GM21447 (cell line): ENCODE measurements around the gene CFAP20DC.
"Not testable (repeated sequence)": the region's sequence is repeated elsewhere in the genome, so short reads cannot be mapped to it uniquely, and the experiment has no call there.

Experiments
- ATAC-seq: cut with Tn5 transposase; IDR thresholded peaks from one replicate; pipeline ENCODE4 v1.9.1; 2021; ENCODE audit not compliant: unreplicated experiment

CFAP20DC gene

DNA sequence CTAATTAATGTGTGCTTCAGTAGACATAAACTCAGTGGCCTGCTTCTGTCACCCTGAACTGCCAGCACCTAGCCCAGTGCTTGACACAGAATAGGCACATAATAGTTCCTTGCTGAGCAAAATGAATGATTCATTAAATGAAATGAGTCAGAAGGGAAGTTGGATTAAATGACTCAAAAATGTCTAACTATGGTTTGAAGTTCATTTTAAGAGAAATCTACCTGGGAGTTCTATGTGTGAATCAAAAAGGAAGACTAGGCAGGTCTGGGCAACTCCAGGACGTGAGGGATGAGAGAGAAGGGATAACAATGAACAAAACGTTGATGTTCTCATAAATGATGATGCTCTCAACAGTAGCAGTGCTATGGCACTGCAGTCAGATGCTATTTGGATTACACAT lies 175.0 kb downstream of the CFAP20DC start:
- ATAC-seq = peak; percentile 86

GRCh38 chr3:58874248-58874741 lies 175.5 kb downstream of the CFAP20DC start:
- peak; percentile 53 for ATAC-seq

GRCh38 chr3:58868097-58868779 lies 181.6 kb downstream of the CFAP20DC start:
- no peak for ATAC-seq

- no peak for ATAC-seq
Observed at GRCh38 chr3:58867621-58868020, 182.2 kb downstream of the CFAP20DC start.

DNA sequence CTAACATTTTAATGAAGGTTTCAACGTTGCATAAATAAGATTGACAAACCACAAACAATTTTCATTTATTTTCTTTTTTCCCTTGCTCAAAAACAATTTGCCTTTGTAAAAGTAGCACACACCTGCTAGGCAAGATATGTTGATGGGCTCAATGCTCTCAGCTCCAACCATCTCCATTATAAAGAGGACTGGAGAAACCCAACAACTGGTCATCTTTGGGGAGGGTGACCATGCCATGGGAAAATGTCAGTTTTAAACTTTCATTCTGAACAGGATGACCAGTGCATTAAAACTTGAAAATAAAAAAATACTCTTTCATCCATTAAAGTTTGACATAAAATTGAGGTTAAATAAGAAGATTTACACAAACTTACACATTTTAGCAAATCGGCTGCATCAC lies 183.7 kb downstream of the CFAP20DC start:
- ATAC-seq = no peak

- ATAC-seq = no peak
Observed at GRCh38 chr3:58864480-58864879, 185.3 kb downstream of the CFAP20DC start.

GRCh38 chr3:58863206-58863605 lies 186.6 kb downstream of the CFAP20DC start:
- no peak for ATAC-seq

DNA sequence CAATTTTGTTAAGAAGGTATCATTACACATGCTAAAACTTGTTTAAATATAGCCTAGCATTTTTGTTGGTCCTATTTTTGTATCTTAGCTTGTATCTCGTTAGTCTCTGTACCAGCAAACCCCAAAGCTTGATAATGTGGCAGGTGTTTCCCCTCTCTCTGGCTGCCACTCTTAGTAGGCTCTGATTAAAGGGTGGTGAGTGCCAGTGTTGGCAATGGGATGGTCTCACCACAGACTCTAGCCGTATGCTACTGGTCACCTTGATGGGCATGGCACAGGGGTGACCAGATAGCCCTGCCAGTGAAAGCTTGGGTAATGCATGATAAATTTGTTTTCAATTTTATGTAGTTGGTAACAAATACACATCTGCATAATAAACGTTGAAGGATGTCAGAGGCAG lies 188.3 kb downstream of the CFAP20DC start:
- ATAC-seq = no peak

GRCh38 chr3:58858126-58858525 lies 191.7 kb downstream of the CFAP20DC start:
- ATAC-seq = no peak

DNA sequence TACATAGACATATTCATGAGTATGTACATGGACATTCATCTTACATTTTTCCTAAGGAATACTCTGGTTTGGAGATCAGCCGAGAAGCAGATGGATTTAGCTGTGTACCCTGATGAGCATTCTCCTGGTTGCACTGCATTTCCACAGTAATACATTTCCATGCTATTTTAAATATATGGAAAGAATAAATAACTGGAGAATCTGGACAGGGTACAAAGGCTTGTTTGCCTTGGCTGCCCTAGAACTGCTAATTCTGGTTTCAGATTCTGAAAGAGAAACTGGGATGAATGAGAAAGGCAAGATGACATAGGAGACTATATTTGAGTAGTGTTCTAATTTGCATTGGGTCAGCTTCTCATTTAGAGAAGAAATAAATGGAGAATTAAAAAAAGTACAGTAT lies 192.4 kb downstream of the CFAP20DC start:
- no peak for ATAC-seq

- ATAC-seq = no peak
Observed at GRCh38 chr3:58848826-58849225, 201.0 kb downstream of the CFAP20DC start.

DNA sequence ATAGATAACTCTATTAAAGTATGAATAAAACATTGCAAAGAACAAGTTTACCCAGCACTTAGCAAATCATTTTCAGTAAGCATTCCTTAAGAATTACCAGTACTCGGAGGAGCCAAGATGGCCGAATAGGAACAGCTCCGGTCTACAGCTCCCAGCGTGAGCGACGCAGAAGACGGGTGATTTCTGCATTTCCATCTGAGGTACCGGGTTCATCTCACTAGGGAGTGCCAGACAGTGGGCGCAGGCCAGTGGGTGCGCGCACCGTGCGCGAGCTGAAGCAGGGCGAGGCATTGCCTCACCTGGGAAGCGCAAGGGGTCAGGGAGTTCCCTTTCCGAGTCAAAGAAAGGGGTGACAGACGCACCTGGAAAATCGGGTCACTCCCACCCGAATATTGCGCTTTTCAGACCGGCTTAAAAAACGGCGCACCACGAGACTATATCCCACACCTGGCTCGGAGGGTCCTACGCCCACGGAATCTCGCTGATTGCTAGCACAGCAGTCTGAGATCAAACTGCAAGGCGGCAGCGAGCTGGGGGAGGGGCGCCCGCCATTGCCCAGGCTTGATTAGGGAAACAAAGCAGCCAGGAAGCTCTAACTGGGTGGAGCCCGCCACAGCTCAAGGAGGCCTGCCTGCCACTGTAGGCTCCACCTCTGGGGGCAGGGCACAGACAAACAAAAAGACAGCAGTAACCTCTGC lies 207.6 kb downstream of the CFAP20DC start:
- ATAC-seq = not testable (repeated sequence)

DNA sequence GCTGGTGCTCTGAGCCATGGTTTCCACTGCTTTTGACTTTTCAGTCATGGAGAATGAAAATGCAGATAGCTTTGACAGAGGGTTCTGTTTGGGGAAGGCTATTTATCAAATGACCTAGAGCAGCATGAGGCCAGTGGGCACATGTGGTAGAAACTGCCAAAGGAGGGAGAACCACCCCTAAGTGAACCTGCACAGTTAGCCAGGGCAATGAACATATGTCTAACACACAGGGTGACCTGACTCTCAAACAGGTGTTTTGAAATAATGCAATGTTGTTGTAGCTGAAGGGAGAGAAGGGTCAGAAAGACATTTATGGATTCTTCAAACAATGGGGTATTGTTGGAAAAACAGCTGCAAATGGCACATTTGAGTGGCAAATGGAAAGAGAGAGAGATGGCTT lies 208.9 kb downstream of the CFAP20DC start:
- ATAC-seq = no peak

- no peak for ATAC-seq
Observed at GRCh38 chr3:58839964-58840363, 209.9 kb downstream of the CFAP20DC start.

GRCh38 chr3:58839187-58839586 lies 210.6 kb downstream of the CFAP20DC start:
- ATAC-seq = no peak

DNA sequence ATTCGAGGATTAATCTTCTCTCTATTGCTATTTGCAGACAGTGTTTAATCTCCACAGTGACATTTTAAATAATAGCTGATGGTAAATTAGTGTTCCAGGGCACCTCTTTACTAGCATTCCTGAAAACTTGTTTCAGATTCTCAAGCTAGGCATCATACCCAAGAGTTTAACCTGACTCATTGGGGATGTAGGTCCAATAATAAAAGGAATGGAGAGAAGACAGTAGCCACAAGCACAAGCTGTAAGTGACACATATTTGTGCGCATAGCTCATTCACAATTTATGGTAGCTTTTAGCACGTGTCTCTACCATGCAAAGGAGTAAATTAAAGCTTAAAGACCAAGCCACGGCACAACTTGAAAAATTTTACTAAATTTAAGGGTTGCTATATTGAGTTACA lies 212.0 kb downstream of the CFAP20DC start:
- ATAC-seq = no peak

- no peak for ATAC-seq
Observed at GRCh38 chr3:58837141-58837843, 212.5 kb downstream of the CFAP20DC start.

- no peak for ATAC-seq
Observed at GRCh38 chr3:58835086-58835485, 214.7 kb downstream of the CFAP20DC start.

- ATAC-seq = no peak
Observed at GRCh38 chr3:58833491-58833890, 216.3 kb downstream of the CFAP20DC start.

DNA sequence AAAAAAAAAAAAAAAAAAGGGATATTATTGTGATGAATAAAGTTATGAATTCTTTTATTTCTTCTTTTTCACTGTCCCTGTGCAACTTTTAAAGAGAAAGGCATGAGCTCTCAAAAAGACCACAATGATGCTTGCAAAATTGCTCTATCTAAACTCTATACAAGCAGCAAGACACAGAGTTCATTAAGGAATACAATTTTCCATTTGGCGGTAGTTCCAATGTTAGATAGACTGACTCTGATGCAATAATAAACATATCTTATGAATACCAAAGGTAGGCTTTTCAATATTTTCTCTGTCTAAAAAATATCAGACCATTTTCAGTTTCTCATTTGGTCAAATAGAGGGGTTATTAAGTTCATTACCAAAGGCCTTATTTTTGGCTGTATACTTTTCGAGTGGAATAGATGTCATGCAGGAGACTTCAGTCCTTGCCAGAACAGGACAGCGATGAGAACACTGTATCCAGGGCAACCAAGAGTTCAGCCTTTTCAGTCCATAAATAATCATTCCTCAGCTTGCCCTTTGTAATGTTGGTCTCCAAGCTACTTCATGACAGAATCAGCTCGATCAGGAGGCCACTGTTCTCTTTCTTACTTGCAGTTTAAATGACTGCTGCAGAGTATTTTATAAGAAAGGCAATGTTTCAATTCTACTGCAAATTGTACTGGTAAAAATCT lies 220.4 kb downstream of the CFAP20DC start:
- ATAC-seq = no peak

DNA sequence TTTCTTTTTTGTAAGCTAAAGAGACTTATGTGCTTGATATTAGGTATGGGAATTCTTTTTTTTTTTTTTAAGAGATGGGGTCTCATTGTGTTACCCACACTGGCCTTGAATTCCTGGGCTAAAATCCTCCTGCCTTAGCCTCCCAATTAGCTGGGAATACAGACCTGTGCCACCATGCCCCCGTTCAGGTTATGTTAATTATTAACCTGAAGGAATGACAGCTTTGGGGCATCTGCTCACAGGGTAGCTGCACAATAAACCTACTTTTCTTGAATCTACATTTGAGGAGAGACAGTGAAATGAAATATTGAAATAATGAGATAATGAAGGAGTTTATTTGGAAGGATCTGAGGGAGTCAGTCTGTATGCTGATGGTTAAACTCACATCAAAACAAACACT lies 225.0 kb downstream of the CFAP20DC start:
- no peak for ATAC-seq
